HEK293 (cell line): ENCODE measurements around the gene AGK.

Experiments used
- CTCF ChIP-seq: fragments of 450-650 bp; formaldehyde crosslinking; IDR thresholded peaks from 2 replicates; pipeline ENCODE4 v1.5.1; 2016; ENCODE audit warnings: missing biosample characterization, missing genetic modification characterization
- YY1 ChIP-seq: fragments of 450-650 bp; formaldehyde crosslinking; IDR thresholded peaks from 2 replicates; pipeline ENCODE4 v1.5.1; 2018; ENCODE audit warnings: missing biosample characterization, missing genetic modification characterization
- ZBTB26 ChIP-seq: fragments of 450-650 bp; formaldehyde crosslinking; optimal IDR thresholded peaks from 2 replicates; pipeline ENCODE3; 2016; ENCODE audit warnings: missing biosample characterization, mild to moderate bottlenecking, missing genetic modification characterization
- ZNF24 ChIP-seq: fragments of 450-650 bp; formaldehyde crosslinking; IDR thresholded peaks from 2 replicates; pipeline ENCODE4 v1.5.1; 2016; ENCODE audit warnings: missing biosample characterization, missing genetic modification characterization
- ZNF350 ChIP-seq: fragments of 450-650 bp; formaldehyde crosslinking; IDR thresholded peaks from 2 replicates; pipeline ENCODE4 v1.5.0; 2017; ENCODE audit warnings: missing biosample characterization, mild to moderate bottlenecking, missing genetic modification characterization
- ZNF510 ChIP-seq: fragments of 450-650 bp; formaldehyde crosslinking; IDR thresholded peaks from 2 replicates; pipeline ENCODE4 v1.5.1; 2018; ENCODE audit warnings: mild to moderate bottlenecking, missing genetic modification characterization, missing biosample characterization; ENCODE audit not compliant: insufficient replicate concordance
- ZNF629 ChIP-seq: fragments of 450-650 bp; formaldehyde crosslinking; IDR thresholded peaks from 2 replicates; pipeline ENCODE4 v1.5.1; 2017; ENCODE audit warnings: missing biosample characterization, missing genetic modification characterization

DNA sequence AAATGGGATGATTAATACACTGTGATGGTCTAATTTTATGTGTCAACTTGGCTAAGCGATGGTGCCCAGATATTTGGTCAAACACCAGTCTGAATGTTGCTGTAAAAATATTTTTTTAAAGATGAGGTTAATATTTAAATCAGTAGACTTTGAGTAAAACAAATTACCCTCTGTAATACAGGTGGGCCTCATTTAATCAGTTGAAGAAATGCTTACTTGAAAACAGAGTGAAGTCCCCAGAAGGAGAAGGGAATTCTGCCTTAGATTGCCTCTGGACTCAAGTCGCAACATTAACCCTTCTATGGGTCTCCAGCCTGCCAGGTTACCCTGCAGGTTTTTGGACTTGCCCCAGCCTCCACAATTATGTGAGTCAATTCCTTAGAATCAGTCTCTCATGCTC is 49.8 kb upstream of the AGK start:
- TF ChIP-seq CTCF (tag by site-specific recombination) = no peak
- no peak for TF ChIP-seq ZNF24 (tag by site-specific recombination)
- TF ChIP-seq ZNF510 (tag by site-specific recombination) = no peak
- no peak for TF ChIP-seq ZNF629 (tag by site-specific recombination)
- TF ChIP-seq ZBTB26 (tag by site-specific recombination) = no peak
- no peak for TF ChIP-seq ZNF350
- TF ChIP-seq YY1 (tag by site-specific recombination) = no peak
